BJ (cell line): ENCODE data around the gene TNFRSF19. TPM values are rescaled to one million over a fixed set of nuclear protein-coding genes. Genes with fewer than 3 reads are reported as not detected.

ENCODE experiments used
- CTCF ChIA-PET: fragments of 350-600 bp; formaldehyde crosslinking; extraction: SDS; loops from one replicate; lab custom pipeline; 2021; ENCODE audit warnings: antibody characterized with exemption, inconsistent platforms; lab: Yijun Ruan, JAX
- POLR2A ChIA-PET: fragments of 300-600 bp; sonication (Branson Sonifier 250); formaldehyde crosslinking; extraction: SDS; loops from one replicate; lab custom pipeline; 2021; ENCODE audit warnings: antibody characterized with exemption; lab: Charles Lee
- DNase-seq: peaks from one replicate; pipeline ENCODE4 v3.0.0-alpha.2; 2011; ENCODE audit warnings: low read depth
- H3K27me3 ChIP-seq: 2 replicates; pipeline ENCODE4 v1.6.0; 2011; ENCODE audit warnings: low read length; ENCODE audit not compliant: control insufficient read depth, insufficient read depth
- H3K36me3 ChIP-seq: 2 replicates; pipeline ENCODE4 v1.5.1; 2011; ENCODE audit warnings: low read length; ENCODE audit not compliant: control insufficient read depth, insufficient read depth
- H3K4me3 ChIP-seq: 2 replicates; pipeline ENCODE4 v1.5.1; 2011; ENCODE audit warnings: low read depth, mild to moderate bottlenecking, control low read depth, low read length
- polyA plus RNA-seq: library from polyadenylated mRNA; depleted of rRNA; stranded (reverse); fragments of >200 nt; gene quantifications from 2 replicates; pipeline ENCODE4 v1.2.3, GENCODE V29; 2011
- TF ChIP-seq, protein P1 (sequence below): IDR thresholded peaks from 2 replicates; pipeline ENCODE4 v1.5.1; 2011; ENCODE audit warnings: low read depth, mild to moderate bottlenecking, control low read depth, inconsistent platforms, low read length, moderate library complexity; ENCODE audit not compliant: insufficient read depth

Gene TNFRSF19
- polyA plus RNA-seq, 1 experiment, result 14.8 TPM

GRCh38 chr13:23655321-23655720, 85.1 kb downstream of the TNFRSF19 start:
- ChIA-PET CTCF (no interaction called here), POLR2A (interaction anchor here (0.6 kb wide), 1 partner anchor 11 kb away, joined by 3 read pairs; no protein-coding TSS in a partner anchor)
- Histone ChIP-seq H3K36me3 (no peaks in the 10 kb centered on the region), H3K27me3 (no peaks in the 10 kb centered on the region), H3K4me3 (no peak overlapping the region)
- TF ChIP-seq, protein P1, sequence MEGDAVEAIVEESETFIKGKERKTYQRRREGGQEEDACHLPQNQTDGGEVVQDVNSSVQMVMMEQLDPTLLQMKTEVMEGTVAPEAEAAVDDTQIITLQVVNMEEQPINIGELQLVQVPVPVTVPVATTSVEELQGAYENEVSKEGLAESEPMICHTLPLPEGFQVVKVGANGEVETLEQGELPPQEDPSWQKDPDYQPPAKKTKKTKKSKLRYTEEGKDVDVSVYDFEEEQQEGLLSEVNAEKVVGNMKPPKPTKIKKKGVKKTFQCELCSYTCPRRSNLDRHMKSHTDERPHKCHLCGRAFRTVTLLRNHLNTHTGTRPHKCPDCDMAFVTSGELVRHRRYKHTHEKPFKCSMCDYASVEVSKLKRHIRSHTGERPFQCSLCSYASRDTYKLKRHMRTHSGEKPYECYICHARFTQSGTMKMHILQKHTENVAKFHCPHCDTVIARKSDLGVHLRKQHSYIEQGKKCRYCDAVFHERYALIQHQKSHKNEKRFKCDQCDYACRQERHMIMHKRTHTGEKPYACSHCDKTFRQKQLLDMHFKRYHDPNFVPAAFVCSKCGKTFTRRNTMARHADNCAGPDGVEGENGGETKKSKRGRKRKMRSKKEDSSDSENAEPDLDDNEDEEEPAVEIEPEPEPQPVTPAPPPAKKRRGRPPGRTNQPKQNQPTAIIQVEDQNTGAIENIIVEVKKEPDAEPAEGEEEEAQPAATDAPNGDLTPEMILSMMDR, result no peak
- no peak for DNase-seq

- CTCF ChIA-PET, result interaction anchor here (0.7 kb wide), 1 partner anchor 152 kb away, joined by 3 read pairs; no protein-coding TSS in a partner anchor
Measured at GRCh38 chr13:23656637-23657371, 86.6 kb downstream of the TNFRSF19 start.

GRCh38 chr13:23658929-23659541, 88.8 kb downstream of the TNFRSF19 start:
- POLR2A ChIA-PET, result no interaction called here
- DNase-seq, result no peak
- no peaks in the 10 kb centered on the region for H3K27me3 ChIP-seq
- TF ChIP-seq, protein P1, result no peak
- H3K36me3 ChIP-seq, result no peaks in the 10 kb centered on the region
- CTCF ChIA-PET, result interaction anchor here (1.0 to 2.1 kb wide), 2 partner anchors 9 to 192 kb away, joined by 3 to 6 read pairs; no protein-coding TSS in a partner anchor
- H3K4me3 ChIP-seq, result no peak overlapping the region

More at GRCh38 chr13:23656637-23657371, 86.6 kb downstream of the TNFRSF19 start:
- POLR2A ChIA-PET, result no interaction called here
- no peaks in the 10 kb centered on the region for H3K27me3 ChIP-seq
- peak; percentile 41 for DNase-seq
- TF ChIP-seq, protein P1, result no peak
- no peak overlapping the region for H3K4me3 ChIP-seq
- H3K36me3 ChIP-seq, result no peaks in the 10 kb centered on the region

GRCh38 chr13:23660249-23660648, 90.0 kb downstream of the TNFRSF19 start:
- ChIA-PET CTCF (interaction anchor here (2.1 kb wide), 1 partner anchor 7 kb away, joined by 6 read pairs; no protein-coding TSS in a partner anchor), POLR2A (no interaction called here)
- Histone ChIP-seq H3K27me3 (no peaks in the 10 kb centered on the region), H3K4me3 (no peak overlapping the region), H3K36me3 (no peaks in the 10 kb centered on the region)
- DNase-seq, result no peak
- TF ChIP-seq, protein P1, result no peak

GRCh38 chr13:23666582-23666981, 96.4 kb downstream of the TNFRSF19 start:
- TF ChIP-seq, protein P1, result no peak
- Histone ChIP-seq H3K36me3 (no peaks in the 10 kb centered on the region; the same call in 1 of the 2 replicates), H3K4me3 (no peak overlapping the region), H3K27me3 (no peaks in the 10 kb centered on the region)
- DNase-seq, result no peak
- POLR2A ChIA-PET, result no interaction called here
- CTCF ChIA-PET, result no interaction called here
